HG03097 (cell line): ENCODE data around the gene CPSF6.
"Not testable (repeated sequence)": the region's sequence is repeated elsewhere in the genome, so short reads cannot be mapped to it uniquely, and the experiment has no call there.

Experiments
- ATAC-seq: cut with Tn5 transposase; IDR thresholded peaks from one replicate; pipeline ENCODE4 v1.9.1; 2021; ENCODE audit not compliant: unreplicated experiment, low FRiP score

Gene CPSF6

DNA sequence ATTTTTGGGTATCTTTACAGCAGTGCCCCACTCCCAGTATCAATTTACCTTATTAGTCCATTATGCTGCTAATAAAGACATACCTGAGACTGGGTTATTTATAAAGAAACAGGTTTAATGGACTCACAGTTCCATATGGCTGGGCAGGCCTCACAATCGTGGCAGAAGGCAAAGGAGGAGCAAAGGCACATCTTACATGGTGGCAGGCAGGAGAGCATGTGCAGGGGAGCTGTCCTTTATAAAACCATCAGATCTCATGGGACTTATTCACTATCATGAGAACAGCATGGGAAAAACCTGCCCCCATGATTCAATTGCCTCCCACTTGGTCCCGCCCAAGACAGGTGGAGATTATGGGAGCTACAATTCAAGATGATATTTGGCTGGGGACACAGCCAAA lies 77.9 kb downstream of the CPSF6 start:
- not testable (repeated sequence) for ATAC-seq

DNA sequence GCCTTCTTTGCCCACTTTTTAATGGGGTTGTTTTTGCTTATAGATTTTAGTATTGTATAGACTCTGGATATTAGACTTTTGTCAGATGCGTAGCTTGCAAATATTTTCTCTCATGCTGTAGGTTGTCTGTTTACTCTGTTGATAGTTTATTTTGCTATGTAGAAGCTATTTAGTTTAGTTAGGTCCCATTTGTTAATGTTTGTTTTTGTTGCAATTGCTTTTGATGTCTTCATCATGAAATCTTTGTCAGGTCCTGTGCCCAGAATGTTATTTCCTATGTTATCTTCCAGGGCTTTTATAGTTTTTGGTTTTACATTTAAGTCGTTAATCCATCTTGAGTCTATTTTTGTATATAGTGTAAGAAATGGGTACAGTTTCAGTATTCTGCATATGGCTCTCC lies 78.9 kb downstream of the CPSF6 start:
- ATAC-seq: no peak

DNA sequence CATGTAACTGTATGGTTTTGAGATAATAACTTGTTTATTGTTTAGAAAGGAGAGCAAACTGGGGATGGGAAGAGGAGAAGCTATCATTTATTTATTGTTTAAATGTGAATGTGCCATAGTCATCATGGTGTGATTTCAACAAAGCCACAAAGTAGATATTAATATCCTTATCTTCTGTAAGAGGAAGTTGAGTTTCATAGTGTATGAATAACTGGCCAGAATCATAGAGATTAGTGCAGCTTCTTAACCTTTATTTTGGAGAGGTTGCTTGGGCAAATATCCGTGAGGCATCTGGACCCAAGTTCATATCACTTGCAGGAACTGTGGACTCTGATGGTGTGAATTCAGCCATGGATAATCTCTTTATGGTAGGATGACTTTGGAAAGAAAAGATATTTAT lies 82.0 kb downstream of the CPSF6 start:
- ATAC-seq: no peak
